Fibroblast of peridontal ligament (primary cell): ENCODE data around the gene IRF2.
A peak's percentile ranks its signal among the peaks of the same experiment; 100 is the strongest.

Source experiments
- DNase-seq: peaks from one replicate; pipeline ENCODE4 v3.0.0-alpha.2; 2010; ENCODE audit errors: extremely low read depth

The IRF2 gene

DNA sequence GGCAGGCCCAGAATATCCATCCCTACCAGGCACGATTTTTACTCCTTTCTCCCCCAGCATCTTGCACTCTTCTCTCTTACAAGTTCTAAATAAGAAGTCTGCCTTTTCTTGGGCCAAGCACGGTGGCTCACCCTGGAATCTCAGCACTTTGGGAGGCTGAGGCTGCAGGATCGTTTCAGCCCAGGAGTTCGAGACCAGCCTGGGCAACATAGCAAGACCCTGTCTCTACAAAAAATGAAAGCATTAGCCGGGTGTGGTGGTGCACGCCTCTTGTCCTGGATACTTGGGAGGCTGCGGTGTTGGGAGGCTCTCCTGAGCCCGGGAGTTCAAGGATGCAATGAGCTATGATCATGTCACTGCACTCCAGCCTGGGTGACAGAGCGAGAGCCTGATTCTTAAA lies 64.8 kb downstream of the IRF2 start:
- DNase-seq: no peak

DNA sequence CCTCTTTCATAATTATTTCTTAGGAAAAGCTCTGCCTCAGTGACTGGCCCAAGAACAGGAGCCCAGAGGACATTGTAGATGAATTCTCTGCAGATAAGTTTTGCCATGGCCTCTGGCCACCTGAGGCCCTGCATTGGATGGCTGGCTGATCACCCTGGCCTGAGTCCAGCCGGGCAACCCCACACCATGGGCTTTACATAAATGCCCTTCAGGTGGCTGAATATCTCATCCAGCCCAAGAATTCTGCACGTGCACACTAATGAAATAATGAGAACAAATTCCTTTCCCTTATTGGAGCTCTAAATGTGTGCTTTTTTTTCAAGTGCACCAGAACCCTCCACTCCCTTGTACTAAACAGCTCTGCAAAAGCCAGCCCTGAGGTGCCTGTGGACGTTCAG lies 65.7 kb downstream of the IRF2 start:
- no peak for DNase-seq

DNA sequence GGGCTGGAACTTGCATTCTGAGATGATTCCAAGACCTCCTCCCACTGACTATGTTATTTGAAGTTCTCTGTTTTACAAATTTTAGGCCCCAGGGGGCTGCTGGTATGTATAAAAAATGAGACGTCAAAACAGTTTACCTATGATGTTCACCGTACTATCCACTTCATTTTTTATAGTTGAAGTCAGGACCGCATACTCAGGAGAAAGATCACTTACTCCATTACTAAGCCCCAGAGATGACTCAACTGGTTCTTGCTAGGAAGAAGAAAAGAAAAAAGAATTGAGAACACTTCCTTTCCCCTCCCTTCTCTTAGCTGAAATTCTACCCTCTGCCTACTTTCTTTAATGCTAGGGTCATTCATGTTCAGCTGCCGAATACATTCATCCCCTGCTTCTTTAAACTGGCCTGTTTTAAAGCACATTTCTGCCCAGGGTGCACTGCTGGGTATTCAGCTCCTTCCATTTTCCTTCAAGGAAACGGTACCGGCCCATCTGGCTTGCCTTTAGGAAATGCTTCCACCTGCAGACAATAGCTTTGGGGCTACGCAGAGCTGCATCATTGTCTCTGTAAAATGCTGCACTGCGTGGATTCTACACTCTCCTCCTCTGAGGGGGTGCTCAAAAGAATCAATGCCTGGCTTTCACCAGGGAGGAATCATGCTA lies 66.2 kb downstream of the IRF2 start:
- DNase-seq: peak; percentile 86

DNA sequence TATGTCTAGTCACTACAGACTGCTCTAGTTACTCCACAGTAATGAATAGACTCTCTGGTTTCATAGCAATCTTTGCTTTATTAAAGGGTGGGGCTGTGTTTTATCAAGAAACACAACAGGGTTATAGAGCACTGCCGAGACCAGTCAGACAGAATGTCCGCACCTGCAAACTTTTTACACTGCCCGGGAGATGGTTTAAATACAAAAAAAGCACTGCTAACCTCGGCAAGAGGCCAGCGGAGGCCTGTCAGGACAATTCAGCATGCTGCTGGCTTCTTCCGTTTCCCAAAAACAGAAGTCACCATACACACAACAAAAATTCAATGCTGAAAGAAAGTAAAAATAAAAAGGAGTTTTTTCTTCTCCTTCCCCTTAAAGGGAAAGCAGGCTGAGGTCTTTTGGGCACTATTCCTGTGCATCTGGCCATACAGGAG lies 67.4 kb downstream of the IRF2 start:
- no peak for DNase-seq

DNA sequence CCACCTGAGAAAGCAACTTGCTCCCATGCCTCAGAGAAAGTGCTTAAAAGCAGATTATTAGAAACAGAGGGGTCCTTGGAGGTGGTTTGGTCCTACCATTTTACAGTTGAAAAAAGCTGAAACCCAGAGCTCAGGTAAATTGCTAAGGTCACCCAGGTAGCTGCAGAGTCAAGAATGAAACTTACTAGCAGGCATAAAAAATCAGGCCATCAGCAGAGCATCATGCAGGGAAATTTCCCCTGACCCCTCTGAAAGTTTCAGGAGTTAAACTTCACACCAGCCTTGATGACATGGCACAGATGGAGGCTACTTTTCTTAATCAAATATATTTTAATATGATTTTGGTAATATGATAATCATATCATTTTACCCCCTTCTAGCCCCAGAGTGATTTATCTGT lies 70.3 kb downstream of the IRF2 start:
- no peak for DNase-seq

- peak; percentile 25 for DNase-seq
These were observed 71.0 kb downstream of the IRF2 start for GRCh38 chr4:184403384-184403781.

DNA sequence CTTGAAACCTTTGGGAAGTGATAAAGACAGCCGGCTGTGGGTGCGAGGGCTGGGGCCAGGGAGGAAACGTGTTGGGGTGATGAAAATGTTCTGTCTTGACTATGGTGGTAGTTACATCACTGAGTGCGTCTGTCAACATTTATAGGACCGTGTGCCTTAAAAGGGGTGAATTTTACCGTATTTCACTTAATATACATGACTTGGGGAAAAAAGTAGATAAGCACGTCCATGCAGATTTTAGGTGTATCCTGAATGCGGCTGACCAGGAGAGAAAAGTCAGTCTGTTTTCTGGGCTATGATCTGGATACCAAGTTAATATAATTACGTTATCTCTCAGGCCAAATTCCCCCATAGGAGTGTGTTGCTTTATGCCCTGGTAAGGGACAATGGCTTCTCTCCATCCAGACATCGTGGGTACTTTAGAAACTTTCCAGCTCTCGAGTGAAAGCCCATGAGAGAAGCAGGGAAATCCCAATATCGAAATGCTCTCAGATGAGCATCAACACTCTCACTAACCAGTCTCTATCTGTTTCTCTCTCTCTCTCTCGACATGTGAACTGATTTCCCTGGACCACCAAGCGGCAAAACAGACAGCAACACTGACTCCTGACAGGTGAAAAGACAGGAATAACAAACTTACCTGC lies 71.5 kb downstream of the IRF2 start:
- DNase-seq: no peak

DNA sequence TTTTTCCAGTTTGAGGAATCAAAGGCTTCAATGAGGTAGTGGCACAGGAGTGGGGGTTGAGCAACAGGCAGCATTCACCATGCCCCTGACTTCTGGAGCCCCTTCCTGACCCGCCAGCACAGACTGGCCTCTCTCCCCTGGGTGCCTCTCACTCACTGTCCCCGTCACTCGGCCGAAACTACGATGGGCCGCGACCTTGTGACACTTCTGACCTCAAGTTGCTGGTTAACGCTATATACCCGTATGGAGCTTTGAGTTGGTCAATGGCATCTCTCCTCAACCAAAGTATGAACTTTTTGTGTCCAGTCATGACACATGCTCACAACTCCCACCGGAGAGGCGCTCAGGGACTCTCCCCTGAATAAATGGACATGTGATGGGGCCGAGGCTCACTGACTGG lies 72.1 kb downstream of the IRF2 start:
- no peak for DNase-seq

DNA sequence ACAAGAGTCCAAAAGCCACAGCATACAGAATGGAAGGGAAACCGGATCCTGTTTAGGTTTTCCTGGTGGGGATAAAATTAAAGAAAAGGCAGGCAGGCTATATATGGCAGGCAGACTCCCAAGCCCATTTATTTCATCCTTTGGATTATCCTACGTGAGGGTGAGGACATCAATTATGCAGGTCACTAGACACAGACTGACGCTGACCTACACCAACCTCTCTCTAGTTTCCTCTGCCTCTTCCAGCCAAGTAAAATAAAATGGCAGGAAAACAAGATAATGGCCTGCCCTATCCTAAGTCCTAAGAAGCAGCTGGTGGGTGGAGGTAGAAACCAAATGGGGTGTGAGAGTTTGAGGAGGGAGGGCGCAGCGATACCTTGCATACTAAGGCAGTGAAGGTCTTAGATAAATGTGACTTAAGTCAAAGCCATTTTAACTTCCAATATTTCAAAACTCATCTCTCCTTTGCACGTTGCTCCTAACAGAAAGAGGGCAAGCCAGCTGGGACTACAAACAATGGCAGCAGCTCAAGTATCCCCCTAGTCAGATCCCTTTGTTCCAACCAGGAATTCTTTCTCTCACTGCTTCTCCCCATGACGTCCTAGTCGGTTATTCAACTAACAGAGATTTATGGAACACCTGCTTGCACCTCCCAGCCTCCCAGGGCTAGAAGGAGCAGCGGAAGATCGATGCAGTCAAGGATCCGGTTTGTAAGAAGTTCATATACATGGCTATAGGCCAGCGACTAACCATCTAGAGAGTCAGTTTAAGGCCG lies 72.8 kb downstream of the IRF2 start:
- no peak for DNase-seq

GRCh38 chr4:184400891-184401290 lies 73.5 kb downstream of the IRF2 start:
- DNase-seq: no peak

DNA sequence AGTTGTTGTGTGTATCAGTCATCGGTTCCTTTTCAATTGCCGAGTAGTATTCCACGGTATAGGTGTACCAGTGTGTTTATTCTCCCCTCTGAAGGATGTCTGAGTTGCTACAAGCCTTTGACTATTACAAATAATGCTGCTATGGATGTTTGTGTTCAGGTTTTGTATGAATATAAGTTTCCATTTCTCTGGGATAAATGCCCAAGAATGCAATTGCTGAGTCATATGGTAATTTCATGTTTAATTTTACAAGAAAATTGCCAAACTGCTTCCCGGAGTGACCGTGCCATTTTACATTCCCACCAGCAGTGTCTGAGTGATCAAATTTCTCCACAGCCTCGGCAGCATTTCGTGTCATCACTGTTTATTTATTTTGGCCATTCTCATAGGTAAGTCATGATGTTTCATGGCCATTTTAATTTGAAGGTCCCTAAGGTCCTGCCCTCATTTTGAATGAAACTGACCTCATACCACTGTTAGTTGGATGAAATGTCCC lies 73.9 kb downstream of the IRF2 start:
- DNase-seq: peak; percentile 100

GRCh38 chr4:184399512-184399908 lies 74.8 kb downstream of the IRF2 start:
- no peak for DNase-seq

DNA sequence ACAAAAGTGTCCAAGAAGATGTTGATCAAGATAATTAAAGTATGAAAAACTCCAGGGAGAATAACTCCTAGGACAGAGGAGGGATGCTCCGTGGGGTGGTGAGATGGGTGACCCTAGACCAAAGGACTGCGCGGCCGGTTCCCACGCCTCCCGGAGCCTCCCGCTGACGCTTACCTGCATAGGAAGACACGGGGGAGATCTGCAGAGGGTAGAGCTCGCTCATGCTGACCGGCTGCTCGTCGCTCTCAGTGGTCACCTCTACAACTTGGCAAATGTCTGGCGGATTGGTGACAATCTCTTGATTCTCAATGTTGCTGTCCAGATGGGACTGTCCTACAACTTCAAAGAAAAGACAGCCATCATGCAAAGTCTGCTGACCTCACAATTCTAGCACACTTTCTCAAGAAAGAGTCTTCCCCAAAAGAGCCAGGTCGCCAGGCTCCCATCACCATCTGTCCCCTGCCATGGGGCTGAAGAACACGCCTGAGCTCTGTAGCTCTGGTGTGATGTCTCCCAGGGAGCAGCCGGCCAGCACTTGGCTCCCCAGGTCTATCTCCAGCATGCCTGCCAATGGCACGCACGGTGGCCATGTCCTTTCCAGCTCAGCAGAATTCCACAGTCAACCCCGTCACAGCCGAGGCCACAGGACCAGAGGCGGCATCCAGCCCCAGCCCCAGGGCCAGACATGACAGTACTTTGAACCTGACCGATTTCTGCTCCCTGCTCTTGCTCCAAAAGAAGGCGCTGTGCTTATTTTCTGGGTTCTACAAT lies 75.4 kb downstream of the IRF2 start:
- no peak for DNase-seq

DNA sequence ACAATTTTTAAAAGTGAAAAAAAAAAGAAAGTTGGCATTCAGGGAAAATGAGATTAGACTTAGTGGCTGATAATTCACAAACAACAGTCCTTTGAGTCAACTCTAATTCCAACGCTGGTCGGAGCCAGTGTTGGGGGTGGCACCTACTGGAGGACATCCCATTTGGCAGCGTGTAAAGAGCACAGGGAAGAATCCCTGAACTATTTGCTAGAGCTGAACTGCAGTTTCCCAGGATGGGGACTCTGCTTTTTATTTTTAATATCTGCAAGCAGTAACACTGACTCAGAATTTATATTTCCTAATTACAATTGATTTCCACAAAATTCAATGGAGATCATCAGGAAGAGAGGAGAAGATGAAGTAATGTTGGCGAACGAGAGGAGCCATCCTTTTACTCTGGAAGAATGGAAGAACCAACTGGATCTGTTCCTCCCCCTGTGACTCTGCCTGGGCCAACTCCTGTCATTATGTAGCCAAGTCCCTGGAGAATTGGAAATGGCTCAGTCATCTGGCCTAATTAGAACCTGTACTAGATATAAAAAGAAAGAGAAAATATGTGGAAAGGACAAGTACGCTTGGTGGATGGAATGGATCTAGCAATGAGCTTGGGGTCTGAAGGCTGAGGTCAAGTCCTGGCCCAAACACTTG lies 76.7 kb downstream of the IRF2 start:
- DNase-seq: no peak

DNA sequence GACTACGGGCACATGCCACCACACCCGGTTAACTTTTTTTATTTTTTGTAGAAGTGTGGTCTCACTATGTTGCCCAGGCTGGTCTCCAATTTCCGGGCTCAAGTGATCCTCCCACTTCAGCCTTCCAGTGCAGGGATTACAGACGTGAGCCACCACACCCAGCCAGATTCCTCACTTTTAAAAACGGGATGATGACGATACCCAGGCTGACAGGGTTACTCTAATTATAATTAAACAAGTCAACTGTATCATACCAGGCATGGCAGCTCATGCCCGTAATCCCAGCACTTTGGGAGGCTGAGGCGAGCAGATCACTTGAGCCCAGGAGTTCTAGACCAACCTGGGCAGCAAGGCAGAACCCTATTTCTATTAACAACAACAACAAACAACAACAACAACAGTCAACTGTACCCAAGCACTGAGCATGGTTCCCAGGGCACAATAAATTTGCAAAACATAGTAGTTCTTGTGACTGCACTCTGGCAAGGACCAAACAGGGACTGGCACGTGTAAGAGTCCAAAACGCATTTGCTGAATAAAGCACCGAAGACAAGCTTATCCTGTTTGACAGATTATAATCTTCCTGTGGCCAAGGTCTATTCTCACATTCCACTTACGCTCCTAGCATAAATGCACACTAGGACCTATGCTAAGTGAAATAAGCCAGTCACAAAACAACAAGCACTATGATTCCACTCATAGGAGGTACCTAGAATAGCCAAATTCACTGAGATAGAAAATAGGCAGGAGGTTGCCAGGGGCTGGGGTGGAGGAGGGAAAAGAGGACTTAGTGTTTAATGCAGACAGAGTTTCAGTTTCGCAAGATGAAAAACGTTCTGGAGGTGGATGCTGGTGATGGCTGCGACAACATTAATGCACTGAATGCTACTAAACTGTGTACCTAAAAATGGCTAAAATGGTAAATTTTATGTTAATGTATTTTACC lies 77.5 kb downstream of the IRF2 start:
- DNase-seq: no peak

DNA sequence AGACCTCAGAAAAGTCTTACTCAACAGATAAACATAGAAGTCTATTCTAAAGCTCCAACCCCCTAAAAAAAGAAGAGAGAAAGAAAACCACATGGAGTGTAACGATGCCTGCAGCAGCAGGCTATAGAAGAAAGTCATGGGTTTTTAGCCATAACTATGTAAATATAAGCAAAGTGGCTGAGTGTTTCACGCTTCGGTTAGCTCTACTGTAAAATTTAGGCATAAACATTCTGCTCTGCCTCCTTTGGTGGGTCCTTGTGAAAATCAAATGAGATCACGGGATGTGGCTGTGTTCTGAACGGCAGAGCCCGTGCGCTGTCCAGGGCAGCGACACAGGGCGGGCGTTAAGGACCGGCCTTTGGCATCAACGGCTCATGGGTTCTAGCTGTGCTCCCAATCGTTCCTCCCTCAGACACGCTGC lies 78.4 kb downstream of the IRF2 start:
- DNase-seq: peak; percentile 97

DNA sequence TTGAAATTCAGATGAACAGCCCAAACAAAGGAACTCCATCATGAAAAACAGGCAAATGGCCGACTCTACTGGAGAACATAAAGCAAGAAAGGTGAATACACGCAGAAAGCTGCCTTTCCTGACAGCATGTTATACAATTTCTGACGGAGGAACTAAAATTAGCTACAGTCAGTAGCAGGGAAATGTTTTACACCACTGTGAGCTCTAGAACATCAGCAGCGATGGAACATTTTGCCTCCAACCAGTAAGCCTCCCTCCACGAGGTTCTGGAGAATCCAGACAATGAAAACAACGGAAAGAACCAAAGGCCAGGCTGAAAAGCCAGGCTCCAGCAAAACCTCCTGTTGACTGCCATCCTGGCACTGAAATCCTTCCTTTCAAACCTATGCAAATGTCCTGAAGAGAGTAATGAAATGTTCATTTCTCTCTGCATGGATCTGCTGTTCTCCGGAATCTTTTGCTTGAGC lies 78.9 kb downstream of the IRF2 start:
- no peak for DNase-seq

DNA sequence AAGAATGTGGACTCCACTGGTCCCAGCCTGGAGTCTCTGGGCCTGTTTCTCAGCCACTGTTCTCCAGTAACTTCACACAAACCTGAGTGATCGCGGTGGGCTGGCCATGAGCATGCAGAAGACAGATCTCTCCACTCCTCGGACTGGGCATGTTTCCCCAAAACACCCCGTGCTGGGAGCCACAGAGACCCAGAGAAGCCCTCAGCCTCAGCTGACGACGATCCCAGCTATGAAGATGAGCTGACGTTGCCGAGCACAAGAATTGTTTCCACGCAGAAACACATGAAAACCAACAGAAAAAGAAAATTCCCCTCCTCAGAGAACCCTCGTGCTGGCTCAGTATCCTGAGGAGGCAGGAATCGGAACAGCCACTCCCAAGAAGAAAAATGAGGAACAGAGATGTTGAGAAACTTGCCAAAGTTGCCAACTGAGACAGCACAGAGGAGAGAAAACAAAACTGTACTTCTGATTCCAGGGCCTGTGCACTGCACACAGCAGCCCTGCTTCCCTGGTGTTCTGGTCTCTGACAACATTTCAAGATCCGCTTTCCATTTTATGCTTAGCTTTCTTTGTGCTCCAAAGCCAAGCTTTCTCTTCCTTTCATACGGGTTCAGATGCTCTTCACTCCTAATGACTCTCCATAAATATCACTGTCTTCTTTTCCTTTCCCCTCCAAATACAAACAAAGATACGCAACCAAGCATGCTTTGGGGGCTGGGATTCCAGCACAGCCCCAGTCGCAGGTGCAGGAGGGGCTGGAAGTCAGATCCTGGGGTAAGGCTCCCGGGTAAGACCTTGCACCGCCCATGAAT lies 81.4 kb downstream of the IRF2 start:
- DNase-seq: no peak

GRCh38 chr4:184392316-184392715 lies 82.0 kb downstream of the IRF2 start:
- DNase-seq: no peak
